BLaER1 (cell line): ENCODE data around the gene NOL4L.

ENCODE experiments used
- H3K27ac ChIP-seq: shearing (Covaris generic); formaldehyde crosslinking; 2 replicates; pipeline ENCODE4 v1.8.1; 2022
- H3K27me3 ChIP-seq: shearing (Covaris generic); formaldehyde crosslinking; 2 replicates; pipeline ENCODE4 v1.8.1; 2022
- H3K36me3 ChIP-seq: shearing (Covaris generic); formaldehyde crosslinking; 2 replicates; pipeline ENCODE4 v1.8.1; 2022
- H3K4me1 ChIP-seq: shearing (Covaris generic); formaldehyde crosslinking; 2 replicates; pipeline ENCODE4 v1.8.1; 2022
- H3K4me2 ChIP-seq: shearing (Covaris generic); formaldehyde crosslinking; 2 replicates; pipeline ENCODE4 v1.8.1; 2022
- H3K4me3 ChIP-seq: shearing (Covaris generic); formaldehyde crosslinking; 2 replicates; pipeline ENCODE4 v1.8.1; 2022
- H3K9ac ChIP-seq: shearing (Covaris generic); formaldehyde crosslinking; 2 replicates; pipeline ENCODE4 v1.8.1; 2022
- H3K9me3 ChIP-seq: shearing (Covaris generic); formaldehyde crosslinking; 2 replicates; pipeline ENCODE4 v1.8.1; 2022
- H4K20me1 ChIP-seq: shearing (Covaris generic); formaldehyde crosslinking; 2 replicates; pipeline ENCODE4 v1.8.1; 2022
- Cebpa-rat ChIP-seq: shearing (Covaris generic); IDR thresholded peaks from 2 replicates; pipeline ENCODE4 v1.8.1; 2022

The NOL4L gene

DNA sequence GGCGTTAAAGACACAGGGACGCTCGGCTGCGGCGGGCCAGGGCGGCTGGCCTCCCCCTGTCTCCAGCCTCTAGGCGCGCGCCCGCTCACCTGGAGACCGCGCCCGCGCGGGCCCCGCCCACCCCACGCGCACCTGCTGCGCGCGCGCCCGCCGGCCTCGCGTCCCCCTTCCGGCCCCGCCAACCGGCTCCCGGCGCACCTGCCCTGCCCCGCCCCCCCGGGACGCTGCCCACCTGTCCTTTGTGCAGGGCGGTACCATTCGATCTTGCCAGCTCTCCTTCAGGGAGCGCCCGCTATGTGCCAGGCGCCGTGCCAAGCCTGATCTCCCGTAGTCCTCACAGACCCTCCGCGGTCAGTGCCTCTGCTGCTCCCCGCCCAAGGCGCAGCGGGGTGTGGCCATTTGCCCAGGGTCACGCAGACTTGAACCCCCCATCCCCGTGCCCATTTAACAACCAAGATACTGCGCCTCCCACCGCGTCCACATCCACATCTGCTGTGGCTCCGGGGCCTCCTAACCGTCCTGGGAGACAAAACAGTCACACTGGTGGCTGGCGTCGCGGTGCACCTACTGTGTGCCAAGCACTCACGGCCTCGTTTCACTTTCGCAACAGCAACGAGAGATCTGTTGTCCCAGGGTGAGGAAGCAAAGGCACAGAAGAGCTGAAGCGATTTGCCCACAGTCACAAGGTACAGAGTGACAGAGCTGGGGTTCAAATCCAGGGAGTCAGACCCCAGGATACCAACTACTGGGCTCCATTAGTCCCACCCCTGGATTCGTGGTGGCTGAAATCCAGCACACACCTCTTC is 48.1 kb downstream of the NOL4L start:
- Histone ChIP-seq H3K4me2 (peak overlapping the region; percentile 98), H4K20me1 (peaks cover 29% of the 10 kb centered on the region), H3K27me3 (no peaks in the 10 kb centered on the region), H3K36me3 (no peaks in the 10 kb centered on the region), H3K27ac (peak overlapping the region; percentile 65), H3K4me3 (peak overlapping the region; percentile 66), H3K9ac (peak overlapping the region; percentile 59), H3K4me1 (peaks cover 93% of the 10 kb centered on the region), H3K9me3 (no peaks in the 10 kb centered on the region)
- no peak for TF ChIP-seq Cebpa-rat

DNA sequence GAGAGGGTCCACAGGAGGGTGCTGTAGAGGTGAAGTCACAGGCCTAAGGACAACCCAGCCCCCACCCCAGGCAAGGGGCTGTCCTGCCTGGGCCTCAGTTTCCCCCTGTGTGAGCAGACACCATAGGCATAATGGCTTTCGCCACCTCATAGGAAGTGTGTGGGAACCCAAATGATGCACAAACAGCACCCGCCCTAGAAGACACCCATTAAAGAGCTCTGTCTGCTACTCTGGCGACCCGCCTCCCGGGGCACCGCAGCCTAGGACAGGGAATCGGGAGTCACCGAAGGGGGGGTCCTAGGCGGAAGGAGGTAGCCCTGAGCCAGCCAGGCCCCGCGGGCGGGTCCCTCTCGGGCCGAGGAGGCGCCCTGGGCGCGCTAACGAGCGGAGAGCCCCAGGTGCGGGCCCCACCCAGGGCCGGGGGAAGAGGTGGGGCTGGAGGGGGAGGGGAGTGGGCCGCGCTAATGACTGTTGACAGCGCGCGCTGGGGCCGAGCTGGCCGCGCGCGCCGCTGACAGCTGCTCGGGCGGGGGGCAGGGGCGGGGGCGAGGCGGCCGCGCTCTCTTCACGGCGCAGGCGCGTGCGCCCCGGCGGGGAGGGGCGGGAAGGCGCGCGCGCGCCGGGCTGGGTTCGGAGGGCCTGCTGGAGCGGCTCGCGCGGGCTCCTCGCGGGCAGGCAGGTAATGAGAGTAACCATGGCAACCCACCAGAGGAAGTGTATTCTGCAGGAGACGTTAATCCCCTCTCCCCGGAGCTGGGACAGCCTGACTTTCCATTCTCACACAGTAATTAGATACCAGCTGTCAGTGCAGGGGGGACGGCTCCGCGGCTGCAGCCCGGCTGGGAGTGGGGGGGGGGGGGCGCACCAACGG is 48.9 kb downstream of the NOL4L start:
- peak overlapping the region; percentile 98 for H3K4me2 ChIP-seq

GRCh38 chr20:32535316-32535952 is 49.7 kb downstream of the NOL4L start:
- Histone ChIP-seq H3K27ac (peak overlapping the region; percentile 75), H3K4me2 (peak overlapping the region; percentile 98), H3K4me3 (peak overlapping the region; percentile 66), H3K4me1 (peaks cover 92% of the 10 kb centered on the region), H3K9me3 (no peaks in the 10 kb centered on the region), H3K36me3 (no peaks in the 10 kb centered on the region), H3K27me3 (no peaks in the 10 kb centered on the region), H3K9ac (peak overlapping the region; percentile 62), H4K20me1 (peaks cover 29% of the 10 kb centered on the region)
- no peak for TF ChIP-seq Cebpa-rat

More for the DNA sequence above, 48.9 kb downstream of the NOL4L start:
- H4K20me1 ChIP-seq, result peaks cover 29% of the 10 kb centered on the region
- peak overlapping the region; percentile 75 for H3K27ac ChIP-seq
- peaks cover 92% of the 10 kb centered on the region for H3K4me1 ChIP-seq
- no peaks in the 10 kb centered on the region for H3K27me3 ChIP-seq
- no peaks in the 10 kb centered on the region for H3K36me3 ChIP-seq
- no peaks in the 10 kb centered on the region for H3K9me3 ChIP-seq
- H3K9ac ChIP-seq, result peak overlapping the region; percentile 62
- no peak for TF ChIP-seq Cebpa-rat
- peak overlapping the region; percentile 66 for H3K4me3 ChIP-seq

- H3K4me1 ChIP-seq, result peaks cover 91% of the 10 kb centered on the region
- H3K9me3 ChIP-seq, result no peaks in the 10 kb centered on the region
- H3K36me3 ChIP-seq, result no peaks in the 10 kb centered on the region
- peak overlapping the region; percentile 62; the same call in 1 of the 2 replicates for H3K9ac ChIP-seq
- H3K27me3 ChIP-seq, result no peaks in the 10 kb centered on the region
- TF ChIP-seq Cebpa-rat, result no peak
- peaks cover 29% of the 10 kb centered on the region for H4K20me1 ChIP-seq
- peak overlapping the region; percentile 66 for H3K4me3 ChIP-seq
- peak overlapping the region; percentile 75; the same call in 1 of the 2 replicates for H3K27ac ChIP-seq
- peak overlapping the region; percentile 98 for H3K4me2 ChIP-seq
Measured at GRCh38 chr20:32534661-32535240, 50.4 kb downstream of the NOL4L start.

DNA sequence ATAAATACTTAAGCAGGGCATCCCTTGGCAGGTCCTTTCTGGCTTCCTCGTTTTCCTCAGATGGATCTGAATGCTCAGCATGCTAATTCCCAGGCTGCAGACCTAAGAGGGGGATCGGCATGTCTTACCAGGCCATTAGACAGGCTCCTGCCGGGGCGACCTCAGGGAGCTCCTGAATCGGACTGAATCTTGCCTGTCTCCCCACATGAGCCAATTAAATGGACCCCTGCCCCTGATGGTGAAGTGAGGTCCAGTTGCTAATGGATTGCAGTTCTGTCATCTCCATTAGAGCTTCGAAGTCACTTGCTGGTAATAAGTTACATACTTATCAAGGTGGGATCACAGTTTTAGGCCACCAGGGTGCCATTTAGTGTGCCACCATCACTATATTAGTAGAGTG is 51.4 kb downstream of the NOL4L start:
- no peak overlapping the region for H3K27ac ChIP-seq

GRCh38 chr20:32532246-32532645 is 52.9 kb downstream of the NOL4L start:
- Histone ChIP-seq H3K4me2 (no peak overlapping the region), H3K27me3 (no peaks in the 10 kb centered on the region), H3K27ac (no peak overlapping the region), H3K4me1 (peaks cover 91% of the 10 kb centered on the region), H3K4me3 (no peak overlapping the region), H4K20me1 (peaks cover 39% of the 10 kb centered on the region), H3K9me3 (no peaks in the 10 kb centered on the region), H3K36me3 (no peaks in the 10 kb centered on the region), H3K9ac (no peak overlapping the region)
- no peak for TF ChIP-seq Cebpa-rat

More for the DNA sequence above, 51.4 kb downstream of the NOL4L start:
- H3K4me1 ChIP-seq, result peaks cover 91% of the 10 kb centered on the region
- no peaks in the 10 kb centered on the region for H3K36me3 ChIP-seq
- peak overlapping the region; percentile 98 for H3K4me2 ChIP-seq
- TF ChIP-seq Cebpa-rat, result no peak
- H4K20me1 ChIP-seq, result peaks cover 39% of the 10 kb centered on the region
- H3K4me3 ChIP-seq, result no peak overlapping the region
- no peak overlapping the region for H3K9ac ChIP-seq
- H3K9me3 ChIP-seq, result no peaks in the 10 kb centered on the region
- H3K27me3 ChIP-seq, result no peaks in the 10 kb centered on the region

GRCh38 chr20:32528905-32529670 is 56.0 kb downstream of the NOL4L start:
- TF ChIP-seq Cebpa-rat, result no peak
- Histone ChIP-seq H4K20me1 (peaks cover 39% of the 10 kb centered on the region; the same call in 1 of the 2 replicates), H3K4me1 (peaks cover 98% of the 10 kb centered on the region), H3K36me3 (peaks cover 12% of the 10 kb centered on the region), H3K27me3 (no peaks in the 10 kb centered on the region), H3K4me2 (peak overlapping the region; percentile 96), H3K4me3 (peak overlapping the region; percentile 51), H3K9ac (peak overlapping the region; percentile 77), H3K9me3 (no peaks in the 10 kb centered on the region), H3K27ac (peak overlapping the region; percentile 87)

DNA sequence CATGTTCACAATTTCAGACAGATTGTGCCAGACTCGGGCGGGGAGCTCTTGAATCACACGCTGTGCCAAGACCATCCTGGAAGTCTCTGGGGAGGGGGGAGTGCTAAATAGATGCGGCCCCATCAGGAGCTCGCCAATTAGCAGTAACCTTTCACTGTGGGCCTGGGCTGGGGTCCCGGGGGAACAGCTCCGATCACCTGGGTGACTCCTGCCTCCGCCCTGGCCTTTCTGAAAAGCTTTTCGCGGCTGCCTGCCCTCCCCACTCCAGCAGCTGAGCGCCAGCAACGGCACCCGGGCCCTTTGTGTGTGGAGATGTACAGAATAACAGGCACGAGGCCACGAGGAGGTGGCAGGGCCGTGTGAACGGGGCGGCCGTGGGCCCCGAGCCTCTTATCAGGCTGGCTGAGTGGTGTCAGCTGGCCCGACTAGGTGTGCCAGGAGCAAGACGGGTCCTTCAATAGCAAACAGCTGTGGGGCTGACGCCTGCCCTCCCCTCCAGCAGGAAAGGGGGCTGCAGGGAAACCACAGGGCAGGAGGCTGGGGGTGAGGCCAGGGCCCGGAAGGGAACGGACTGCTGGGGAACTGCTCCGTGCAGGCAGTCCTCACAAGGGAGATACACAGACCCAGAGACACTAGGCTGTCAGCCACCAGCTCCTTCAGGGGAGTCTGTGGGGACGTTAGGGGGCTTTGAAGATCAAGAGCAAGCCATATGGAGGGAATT is 56.8 kb downstream of the NOL4L start:
- Histone ChIP-seq H3K4me1 (peaks cover 98% of the 10 kb centered on the region), H3K9me3 (no peaks in the 10 kb centered on the region), H3K4me3 (peak overlapping the region; percentile 51), H3K36me3 (peaks cover 12% of the 10 kb centered on the region), H3K27ac (peak overlapping the region; percentile 87), H3K9ac (peak overlapping the region; percentile 77), H3K4me2 (peak overlapping the region; percentile 96), H4K20me1 (peaks cover 45% of the 10 kb centered on the region), H3K27me3 (no peaks in the 10 kb centered on the region)
- TF ChIP-seq Cebpa-rat, result no peak
